Naive thymus-derived CD4-positive, alpha-beta T cell (primary cell): Measurements from ENCODE around the gene SF3B5. TPM values are rescaled to one million over a fixed set of nuclear protein-coding genes. Genes with fewer than 3 reads are reported as not detected.
"Not testable (repeated sequence)": the region's sequence is repeated elsewhere in the genome, so short reads cannot be mapped to it uniquely, and the experiment has no call there.

Experiments used
- ATAC-seq: fragments of 150-1000 bp; cut with Tn5 transposase; 2 replicates; pipeline ENCODE4 v1.10.0; 2021; ENCODE audit warnings: mild to moderate bottlenecking, moderate library complexity
- CTCF ChIA-PET: fragments of 350-600 bp; sonication (Branson Sonifier 250); formaldehyde crosslinking; loops from one replicate; lab custom pipeline; 2021; ENCODE audit warnings: antibody characterized with exemption; lab: Charles Lee
- POLR2A ChIA-PET: fragments of 350-600 bp; sonication (Branson Sonifier 250); formaldehyde crosslinking; loops from one replicate; lab custom pipeline; 2021; ENCODE audit warnings: antibody characterized with exemption, inconsistent platforms; lab: Charles Lee
- DNase-seq, 9 donors: peaks; one replicate each; pipeline versions ENCODE4 v3.0.0 to v3.0.0-alpha.2; 2020 to 2022; ENCODE audit warnings: mixed read lengths in 1 of 9
- H3K27ac ChIP-seq: one replicate; pipeline ENCODE4 v1.7.0; 2013; ENCODE audit warnings: mild to moderate bottlenecking, low read depth, low read length, moderate library complexity
- H3K27me3 ChIP-seq, 2 donors: one replicate each; pipeline ENCODE4 v1.7.0; 2013; ENCODE audit warnings: low read length in 2 of 2, mild to moderate bottlenecking in 2 of 2, moderate library complexity in 2 of 2; ENCODE audit not compliant: control insufficient read depth in 2 of 2, insufficient read depth in 2 of 2
- H3K36me3 ChIP-seq, 3 experiments: 1 replicate in 2 of 3; 2 replicates in 1 of 3; pipeline ENCODE4 v1.7.0; 2013; ENCODE audit warnings: low read length in 3 of 3, mild to moderate bottlenecking in 3 of 3, moderate library complexity in 1 of 3; ENCODE audit not compliant: insufficient read depth in 3 of 3, control insufficient read depth in 2 of 3
- H3K4me1 ChIP-seq, 2 donors: one replicate each; pipeline ENCODE4 v1.7.0; 2013; ENCODE audit warnings: low read length in 2 of 2, mild to moderate bottlenecking in 2 of 2, moderate library complexity in 1 of 2; ENCODE audit not compliant: control insufficient read depth in 2 of 2, insufficient read depth in 2 of 2
- H3K4me3 ChIP-seq: 2 replicates; pipeline ENCODE4 v1.7.0; 2013; ENCODE audit warnings: mild to moderate bottlenecking, low read length
- H3K9me3 ChIP-seq, 3 experiments: 1 replicate in 2 of 3; 2 replicates in 1 of 3; pipeline ENCODE4 v1.7.0; 2013; ENCODE audit warnings: low read length in 3 of 3; ENCODE audit not compliant: control insufficient read depth in 2 of 3
- H3K27ac Mint-ChIP-seq, 9 donors: one replicate each; pipeline ENCODE4 v1.8.0; 2020 to 2022; ENCODE audit warnings: mixed read lengths in 9 of 9, mild to moderate bottlenecking in 8 of 9, moderate library complexity in 5 of 9, inconsistent platforms in 2 of 9
- H3K27me3 Mint-ChIP-seq, 5 donors: one replicate each; pipeline ENCODE4 v1.8.0; 2021 to 2022; ENCODE audit warnings: mixed read lengths in 5 of 5, mild to moderate bottlenecking in 1 of 5
- H3K36me3 Mint-ChIP-seq, 5 donors: one replicate each; pipeline ENCODE4 v1.8.0; 2020 to 2022; ENCODE audit warnings: mixed read lengths in 5 of 5, mild to moderate bottlenecking in 3 of 5, inconsistent platforms in 1 of 5
- H3K4me1 Mint-ChIP-seq, 7 donors: one replicate each; pipeline ENCODE4 v1.8.0; 2020 to 2022; ENCODE audit warnings: mixed read lengths in 7 of 7, mild to moderate bottlenecking in 3 of 7, inconsistent platforms in 1 of 7
- H3K4me3 Mint-ChIP-seq, 10 donors: one replicate each; pipeline ENCODE4 v1.8.0; 2020 to 2022; ENCODE audit warnings: mild to moderate bottlenecking in 10 of 10, mixed read lengths in 10 of 10, moderate library complexity in 6 of 10, inconsistent platforms in 2 of 10
- H3K9me3 Mint-ChIP-seq, 11 donors: one replicate each; pipeline ENCODE4 v1.8.0; 2020 to 2022; ENCODE audit warnings: mixed read lengths in 11 of 11, mild to moderate bottlenecking in 4 of 11, inconsistent platforms in 1 of 11, moderate library complexity in 1 of 11
- intact Hi-C, 2 donors: fragments of 100-400 bp; cut with micrococcal nuclease; formaldehyde crosslinking; loops; one replicate each; pipeline ENCODE4 v1.15.1; 2023
- polyA plus RNA-seq, 2 donors: library from polyadenylated mRNA; unstranded; fragments of 300-500 nt; fragmentation: Illumina TruSeq; gene quantifications; one replicate each; pipeline ENCODE4 v1.2.3, GENCODE V29; 2021
- total RNA-seq, 6 experiments: library from RNA in 5 of 6; stranded (reverse) in 5 of 6; gene quantifications; 1 replicate in 5 of 6; 2 replicates in 1 of 6; pipeline ENCODE4 v1.2.3 and lab custom pipeline; 2021 to 2026

Gene SF3B5
- total and polyA plus RNA-seq, 7 experiments from 2014 or later: 89.2 to 444 (median 145) TPM

DNA sequence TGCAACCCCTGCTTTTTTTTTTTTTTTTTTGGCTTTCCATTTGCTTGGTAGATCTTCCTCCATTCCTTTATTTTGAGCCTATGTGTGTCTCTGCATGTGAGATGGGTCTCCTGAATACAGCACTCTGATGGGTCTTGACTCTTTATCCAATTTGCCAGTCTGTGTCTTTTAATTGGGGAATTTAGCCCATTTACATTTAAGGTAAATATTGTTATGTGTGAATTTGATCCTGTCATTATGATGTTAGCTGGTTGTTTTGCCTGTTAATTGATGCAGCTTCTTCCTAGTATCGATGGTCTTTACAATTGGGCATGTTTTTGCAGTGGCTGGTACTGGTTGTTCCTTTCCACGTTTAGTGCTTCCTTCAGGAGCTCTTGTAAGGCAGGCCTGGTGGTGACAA lies 50.4 kb downstream of the SF3B5 start:
- intact Hi-C loops, H3K4me3 Mint-ChIP-seq, H3K9me3 ChIP-seq, DNase-seq, H3K27me3 Mint-ChIP-seq, POLR2A ChIA-PET, H3K4me1 ChIP-seq, CTCF ChIA-PET, H3K27me3 ChIP-seq, H3K4me1 Mint-ChIP-seq, H3K36me3 ChIP-seq, H3K4me3 ChIP-seq, H3K27ac Mint-ChIP-seq, ATAC-seq, H3K27ac ChIP-seq: not testable (repeated sequence)
- H3K36me3 Mint-ChIP-seq: peaks cover 0 to 21% (median 6%) of the 10 kb centered on the region in 5 donors
- peaks cover 0 to 23% (median 0%) of the 10 kb centered on the region in 11 donors for H3K9me3 Mint-ChIP-seq

Other genes with a start within 250 kb of the SF3B5 start
- under 1 TPM in 1 of 5 experiments, not detected in 4; 0.49 TPM for gene ZC2HC1B, start 231.1 kb downstream of the SF3B5 start, total RNA-seq
- not detected for gene ZC2HC1B, start 231.1 kb downstream of the SF3B5 start, polyA plus RNA-seq
- 10 to 100 TPM in 1 of 5 experiments, 1 to 10 TPM in 4; 4.0 to 11.2 (median 4.5) TPM for gene PLAGL1, start 87.3 kb downstream of the SF3B5 start, total RNA-seq
- gene PLAGL1, start 87.3 kb downstream of the SF3B5 start, polyA plus RNA-seq: 1 to 10 TPM in 1 of 2 donors, under 1 TPM in 1; 0.94 to 2.0 TPM
- 10 to 100 TPM in 3 of 5 experiments, 1 to 10 TPM in 2; 2.6 to 60.5 (median 11.6) TPM for gene STX11, start 54.9 kb upstream of the SF3B5 start, total RNA-seq
- gene STX11, start 54.9 kb upstream of the SF3B5 start, polyA plus RNA-seq: 1 to 10 TPM; 1.9 to 2.4 TPM
- gene UTRN, start 189.8 kb upstream of the SF3B5 start, total RNA-seq: 100 to 1,000 TPM; 148 to 280 (median 153) TPM
- gene UTRN, start 189.8 kb upstream of the SF3B5 start, polyA plus RNA-seq: 10 to 100 TPM; 46.7 to 52.1 TPM